ENCODE results near the gene ILK.

- TF ChIP-seq CTCF (IDR thresholded peaks at IDR 0.05; ENCODE audit: poor library complexity) (no peak), EZH2phosphoT487 (IDR thresholded peaks at IDR 0.05; ENCODE audit: low read depth, severe bottlenecking, unreplicated experiment) (no peak)
These were observed 7.2 kb upstream of the ILK start for GRCh38 chr11:6596239-6596877.
